GM18867 (cell line): ENCODE data around the gene PERM1.
"Not testable (repeated sequence)": the region's sequence is repeated elsewhere in the genome, so short reads cannot be mapped to it uniquely, and the experiment has no call there.

Experiments
- ATAC-seq: cut with Tn5 transposase; IDR thresholded peaks from one replicate; pipeline ENCODE4 v1.9.1; 2021; ENCODE audit warnings: mild to moderate bottlenecking, moderate library complexity; ENCODE audit not compliant: unreplicated experiment

Gene PERM1

DNA sequence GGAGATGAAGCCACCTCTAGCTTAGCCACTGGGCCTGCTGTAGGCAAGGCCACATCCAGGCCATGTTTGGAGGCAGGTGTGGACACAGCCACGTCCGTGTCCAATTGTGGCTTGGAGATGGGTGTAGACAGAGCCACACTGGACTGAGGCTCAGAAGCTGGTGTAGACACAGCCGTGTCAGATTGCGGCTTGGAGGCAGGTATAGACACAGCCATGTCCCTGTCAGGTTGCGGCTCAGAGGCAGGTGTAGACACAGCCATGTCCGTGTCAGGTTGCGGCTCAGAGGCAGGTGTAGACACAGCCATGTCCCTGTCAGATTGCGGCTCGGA is 2.2 kb downstream of the PERM1 start:
- no peak for ATAC-seq

- no peak for ATAC-seq
Observed at GRCh38 chr1:978835-979743, 2.8 kb downstream of the PERM1 start.

GRCh38 chr1:978069-978834 is 3.6 kb downstream of the PERM1 start:
- ATAC-seq = no peak

GRCh38 chr1:976791-977190 is 5.1 kb downstream of the PERM1 start:
- ATAC-seq = not testable (repeated sequence)

DNA sequence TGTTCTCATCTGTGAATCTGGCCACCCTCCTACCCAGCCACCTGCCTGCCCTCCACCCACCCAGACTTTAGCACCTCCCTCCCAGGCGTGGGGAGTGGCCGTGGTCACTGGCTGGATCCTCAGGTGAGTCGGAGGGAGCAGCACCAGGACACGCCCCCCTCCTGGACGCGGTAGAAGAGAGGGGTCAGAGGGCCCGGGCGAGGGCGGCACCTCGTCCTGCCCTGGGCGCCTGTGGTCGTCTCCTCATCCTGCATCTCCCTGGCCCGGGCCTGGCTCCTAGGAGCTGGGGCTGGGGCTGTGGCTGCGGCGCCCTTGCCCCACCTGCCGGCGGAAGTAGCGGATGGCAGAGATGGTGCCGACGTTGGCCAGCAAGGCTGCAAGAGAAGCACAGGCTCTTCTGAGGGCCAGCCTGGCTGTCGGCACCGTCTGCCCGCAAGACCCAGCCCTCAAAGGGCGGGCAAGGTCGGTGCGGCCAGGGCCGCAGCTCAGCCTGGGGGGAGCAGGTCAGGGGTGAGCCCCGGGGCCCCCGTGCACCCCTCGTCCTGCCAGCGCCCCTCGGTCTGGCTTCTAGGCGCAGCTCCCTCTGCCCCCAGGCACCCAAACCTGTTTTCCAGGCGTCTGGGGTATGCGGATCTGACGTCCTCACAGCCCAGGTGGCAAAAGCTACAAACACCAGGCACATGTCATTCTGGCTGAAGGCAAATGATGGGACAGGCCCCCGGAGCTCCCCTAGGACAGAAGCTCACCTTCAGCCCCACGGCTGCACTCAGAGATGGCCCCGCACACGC is 5.8 kb downstream of the PERM1 start:
- peak; percentile 55 for ATAC-seq

- ATAC-seq = no peak
Observed at GRCh38 chr1:975365-975764, 6.5 kb downstream of the PERM1 start.

DNA sequence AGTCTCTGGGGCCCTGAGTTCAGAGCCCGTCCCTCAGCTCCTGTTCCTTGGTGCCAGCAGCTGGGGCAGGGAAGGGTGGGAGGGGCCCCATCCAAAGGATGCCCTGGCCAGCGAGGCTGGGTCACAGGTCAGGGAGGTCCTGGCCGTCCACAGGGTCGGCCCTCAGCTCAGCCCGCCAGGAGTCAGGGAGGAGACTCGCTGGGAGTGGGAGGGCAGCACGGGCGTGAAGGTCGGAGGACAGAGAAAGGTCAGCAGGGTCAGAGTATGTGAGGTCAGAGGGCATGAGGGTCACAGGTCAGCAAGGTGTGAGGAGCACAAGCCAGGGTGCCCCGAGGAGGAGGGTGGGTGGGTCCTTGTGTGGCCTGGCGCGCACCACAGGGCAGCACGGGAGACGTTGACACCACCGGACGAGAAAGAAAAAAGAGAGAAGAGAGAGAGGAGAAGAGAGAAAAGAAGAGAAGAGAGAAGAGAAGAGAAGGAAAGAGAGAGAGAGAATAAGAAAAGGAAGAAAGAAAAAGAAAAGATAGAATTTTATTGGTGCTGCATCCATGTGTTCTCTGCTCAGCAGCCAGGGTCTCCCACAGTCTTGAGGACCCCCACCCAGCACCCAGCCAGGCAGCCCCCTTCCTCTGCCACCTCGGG is 7.1 kb downstream of the PERM1 start:
- no peak for ATAC-seq

DNA sequence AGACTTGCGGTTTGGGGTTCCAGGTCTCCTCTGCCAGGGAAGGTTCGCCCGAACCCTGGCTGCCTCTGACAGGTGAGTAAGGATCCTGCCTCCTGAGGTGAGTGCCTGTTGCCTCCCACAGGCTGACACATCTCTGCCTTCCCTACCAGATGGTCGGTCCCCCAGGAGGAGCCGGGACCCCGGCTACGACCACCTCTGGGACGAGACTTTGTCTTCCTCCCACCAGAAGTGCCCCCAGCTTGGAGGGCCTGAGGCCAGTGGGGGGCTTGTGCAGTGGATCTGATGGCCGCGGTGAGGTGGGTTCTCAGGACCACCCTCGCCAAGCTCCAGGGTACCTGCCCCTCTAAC is 7.6 kb downstream of the PERM1 start:
- no peak for ATAC-seq

DNA sequence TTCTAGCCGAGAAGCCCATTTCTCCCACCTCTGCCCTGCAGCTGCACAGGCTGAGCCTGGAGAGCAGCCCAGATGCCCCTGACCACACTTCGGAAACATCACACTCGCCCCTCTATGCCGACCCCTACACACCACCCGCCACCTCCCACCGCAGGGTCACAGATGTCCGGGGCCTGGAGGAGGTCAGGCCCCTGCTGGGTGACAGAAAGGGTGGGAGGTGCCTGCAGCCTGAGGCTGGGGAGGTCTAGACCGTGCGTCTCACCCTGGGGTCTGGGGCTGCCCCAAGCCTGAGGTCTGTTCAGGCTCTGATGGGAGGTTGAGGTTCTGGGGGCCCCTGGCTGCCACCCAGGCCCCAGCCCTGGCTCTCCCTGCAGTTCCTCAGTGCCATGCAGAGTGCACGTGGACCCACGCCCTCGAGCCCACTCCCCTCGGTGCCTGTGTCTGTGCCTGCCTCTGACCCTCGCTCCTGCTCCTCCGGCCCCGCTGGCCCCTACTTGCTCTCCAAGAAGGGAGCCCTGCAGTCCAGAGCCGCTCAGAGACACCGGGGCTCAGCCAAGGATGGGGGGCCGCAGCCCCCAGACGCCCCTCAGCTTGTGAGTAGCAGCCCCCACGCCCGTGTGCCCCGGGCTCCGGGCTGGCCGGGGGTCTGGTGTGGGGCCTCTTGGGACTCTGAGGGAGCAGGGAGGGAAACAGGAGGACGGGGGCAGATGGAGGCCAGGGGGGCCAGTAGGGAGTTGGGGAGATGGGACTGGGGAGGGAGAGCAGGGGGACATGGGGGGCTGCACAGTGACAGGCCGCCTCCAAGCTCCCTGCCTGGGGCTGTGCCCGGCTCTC is 8.2 kb downstream of the PERM1 start:
- no peak for ATAC-seq

DNA sequence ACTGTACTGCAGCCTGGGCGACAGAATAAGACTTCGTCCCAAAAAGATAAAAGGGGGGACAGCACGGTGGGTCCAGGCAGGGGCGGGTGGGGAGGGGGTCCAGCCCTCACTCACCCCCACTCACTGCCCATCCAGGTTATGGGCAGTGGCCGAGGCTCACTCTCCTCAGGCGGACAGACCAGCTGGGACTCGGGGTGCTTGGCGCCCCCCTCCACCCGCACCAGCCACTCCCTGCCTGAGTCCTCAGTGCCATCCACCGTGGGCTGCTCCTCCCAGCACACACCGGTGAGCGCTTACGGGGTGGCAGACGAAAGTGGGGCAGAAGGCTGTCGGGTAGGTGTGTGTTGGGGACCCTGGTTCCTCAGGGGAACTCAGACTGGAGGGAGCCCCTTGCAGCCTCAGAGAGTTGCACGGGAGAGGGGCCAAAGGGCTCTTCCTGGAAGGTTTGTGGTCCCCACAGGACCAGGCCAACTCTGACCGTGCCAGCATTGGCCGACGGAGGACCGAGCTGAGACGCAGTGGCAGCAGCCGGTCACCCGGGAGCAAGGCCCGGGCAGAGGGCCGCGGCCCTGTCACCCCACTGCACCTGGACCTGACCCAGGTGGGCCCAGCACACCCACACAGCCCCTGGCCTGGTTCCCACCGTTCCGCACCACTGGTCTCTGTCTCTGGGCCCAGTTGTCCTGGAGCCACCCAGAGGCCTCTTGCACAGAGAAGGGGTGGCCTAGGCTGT is 9.0 kb downstream of the PERM1 start:
- ATAC-seq = no peak

DNA sequence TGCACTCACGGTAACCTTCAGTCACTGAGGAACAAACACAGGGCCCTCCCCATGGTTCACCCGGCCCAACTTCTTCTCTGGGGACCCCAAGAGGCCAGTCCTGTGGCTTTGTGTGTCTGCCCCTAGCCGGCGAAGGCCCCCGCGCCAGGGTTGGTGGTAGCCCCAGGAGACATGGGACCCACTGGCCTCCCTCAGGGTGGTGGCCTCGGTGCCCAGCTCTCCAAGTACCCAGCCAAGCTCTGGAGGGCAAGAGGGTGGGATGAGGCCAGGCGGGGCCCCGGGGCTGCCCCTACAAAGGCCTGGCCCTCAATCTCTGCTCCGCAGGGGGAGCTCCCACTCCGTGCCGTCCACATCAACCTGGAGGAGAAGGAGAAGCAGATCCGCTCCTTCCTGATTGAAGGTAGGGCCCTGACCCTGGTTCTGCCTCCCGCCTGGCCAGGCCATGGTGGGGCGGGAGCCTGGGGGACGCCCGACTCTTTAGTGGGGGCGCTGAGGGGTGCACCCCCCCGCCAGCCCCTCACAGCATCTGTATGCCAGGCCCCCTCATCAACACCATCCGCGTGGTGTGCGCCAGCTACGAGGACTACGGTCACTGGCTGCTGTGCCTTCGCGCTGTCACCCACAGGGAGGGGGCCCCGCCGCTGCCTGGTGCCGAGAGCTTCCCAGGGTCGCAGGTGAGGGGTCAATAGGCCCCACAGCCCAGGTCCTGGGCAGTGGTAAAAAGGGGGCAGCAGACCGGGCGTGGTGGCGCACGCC is 10.0 kb downstream of the PERM1 start:
- ATAC-seq = no peak

- no peak for ATAC-seq
Observed at GRCh38 chr1:970973-971730, 10.7 kb downstream of the PERM1 start.

- ATAC-seq = no peak
Observed at GRCh38 chr1:970242-970972, 11.5 kb downstream of the PERM1 start.

- ATAC-seq = no peak
Observed at GRCh38 chr1:969260-969855, 12.5 kb downstream of the PERM1 start.

GRCh38 chr1:967466-968343 is 14.2 kb downstream of the PERM1 start:
- ATAC-seq = no peak

DNA sequence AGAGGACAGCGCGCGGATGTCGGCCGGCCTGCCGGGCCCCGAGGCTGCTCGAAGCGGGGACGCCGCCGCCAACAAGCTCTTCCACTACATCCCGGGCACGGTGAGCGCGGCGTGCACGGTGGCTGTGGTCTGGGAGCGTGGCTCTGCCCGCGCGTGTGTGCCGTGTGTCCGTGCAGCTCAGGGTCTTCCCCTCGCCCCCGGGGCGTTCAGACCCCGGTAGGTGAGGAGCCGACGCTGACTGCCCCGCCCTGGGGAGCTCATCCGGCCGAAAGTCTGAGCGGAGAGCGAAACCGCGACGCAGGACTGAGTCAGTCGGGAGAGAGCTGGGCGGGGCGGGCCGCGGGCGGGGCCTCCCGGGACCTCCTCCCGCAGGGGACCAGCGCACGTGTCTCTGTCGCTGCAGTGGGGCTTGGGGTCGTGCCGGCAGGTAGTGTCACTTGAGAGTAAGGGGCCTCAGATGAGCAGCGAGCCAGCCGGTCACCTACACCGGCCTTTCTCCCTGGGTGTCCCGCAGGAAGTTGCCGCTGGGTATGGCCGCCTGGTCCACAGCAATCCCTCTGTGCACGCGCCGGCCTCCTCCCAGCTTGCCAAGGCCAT is 15.1 kb downstream of the PERM1 start:
- ATAC-seq = peak; percentile 44
